ENCODE results near the gene C16orf78.

DNA sequence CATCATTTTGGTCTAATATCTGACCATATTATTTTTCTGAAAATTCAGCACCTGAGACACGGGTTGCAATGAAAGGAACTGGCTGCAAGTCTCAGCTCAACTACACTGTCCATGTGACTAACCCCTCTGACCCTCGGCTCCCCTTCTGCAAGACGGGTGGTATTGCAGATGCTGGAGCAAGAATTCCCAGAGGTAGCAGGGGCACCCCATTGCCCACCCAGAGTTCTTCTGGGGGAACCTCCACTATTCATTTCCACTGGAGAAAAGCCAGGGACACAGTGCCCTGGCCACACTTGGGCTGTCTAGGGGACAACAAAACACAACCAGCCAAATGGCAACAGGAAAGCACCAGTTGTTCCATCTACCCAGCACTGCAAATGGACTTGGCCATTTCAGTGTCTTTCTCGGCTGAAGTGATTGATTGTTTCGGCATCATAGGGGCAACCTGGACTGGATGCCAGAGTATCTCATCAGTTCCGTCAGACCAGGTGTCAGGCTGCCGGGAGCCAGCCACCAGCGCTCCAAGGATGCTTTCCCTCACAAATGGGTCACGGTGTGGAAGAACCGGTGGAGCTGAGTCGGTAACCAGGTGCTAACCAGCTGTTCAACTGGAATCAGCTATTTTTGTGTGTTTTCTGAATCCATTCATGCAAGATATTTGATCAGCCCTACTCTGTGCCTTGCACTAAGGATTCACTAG, 58.1 kb downstream of the C16orf78 start:
- TF ChIP-seq POLR2A (IDR thresholded peaks at IDR 0.05) (no peak), EP300 (IDR thresholded peaks at IDR 0.05) (no peak)
- TF ChIP-seq, protein P1, sequence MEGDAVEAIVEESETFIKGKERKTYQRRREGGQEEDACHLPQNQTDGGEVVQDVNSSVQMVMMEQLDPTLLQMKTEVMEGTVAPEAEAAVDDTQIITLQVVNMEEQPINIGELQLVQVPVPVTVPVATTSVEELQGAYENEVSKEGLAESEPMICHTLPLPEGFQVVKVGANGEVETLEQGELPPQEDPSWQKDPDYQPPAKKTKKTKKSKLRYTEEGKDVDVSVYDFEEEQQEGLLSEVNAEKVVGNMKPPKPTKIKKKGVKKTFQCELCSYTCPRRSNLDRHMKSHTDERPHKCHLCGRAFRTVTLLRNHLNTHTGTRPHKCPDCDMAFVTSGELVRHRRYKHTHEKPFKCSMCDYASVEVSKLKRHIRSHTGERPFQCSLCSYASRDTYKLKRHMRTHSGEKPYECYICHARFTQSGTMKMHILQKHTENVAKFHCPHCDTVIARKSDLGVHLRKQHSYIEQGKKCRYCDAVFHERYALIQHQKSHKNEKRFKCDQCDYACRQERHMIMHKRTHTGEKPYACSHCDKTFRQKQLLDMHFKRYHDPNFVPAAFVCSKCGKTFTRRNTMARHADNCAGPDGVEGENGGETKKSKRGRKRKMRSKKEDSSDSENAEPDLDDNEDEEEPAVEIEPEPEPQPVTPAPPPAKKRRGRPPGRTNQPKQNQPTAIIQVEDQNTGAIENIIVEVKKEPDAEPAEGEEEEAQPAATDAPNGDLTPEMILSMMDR (IDR thresholded peaks at IDR 0.05): no peak

All from upper lobe of left lung (tissue), 4 donors.